Spleen (tissue), 11 donors: Measurements from ENCODE around the gene CLEC6A. TPM values are rescaled to one million over a fixed set of nuclear protein-coding genes. Genes with fewer than 3 reads are reported as not detected.

Experiments
- DNase-seq: peaks from one replicate; pipeline ENCODE4 v3.0.0-alpha.2; 2020
- H3K27ac ChIP-seq, 8 donors: fragments of 200-600 bp; sonication (generic) in 7 of 8; 1 replicate in 4 of 8; 2 replicates in 4 of 8; pipeline versions ENCODE4 v1.5.0 to v1.8.0; 2016 to 2021; ENCODE audit warnings: inconsistent platforms in 4 of 8, mild to moderate bottlenecking in 4 of 8, moderate library complexity in 1 of 8
- H3K27me3 ChIP-seq, 7 donors: fragments of 200-600 bp; sonication (generic) in 6 of 7; replicated peaks in 1 of 7; 1 replicate in 4 of 7; 2 replicates in 3 of 7; pipeline versions ENCODE4 v1.5.0 to v1.8.0; 2016 to 2021; ENCODE audit warnings: inconsistent platforms in 3 of 7, mild to moderate bottlenecking in 1 of 7
- H3K36me3 ChIP-seq, 6 donors: fragments of 200-600 bp; sonication (generic) in 5 of 6; 1 replicate in 4 of 6; 2 replicates in 2 of 6; pipeline versions ENCODE4 v1.5.0 to v1.8.0; 2016 to 2021; ENCODE audit warnings: inconsistent platforms in 2 of 6
- H3K4me1 ChIP-seq, 6 donors: fragments of 200-600 bp; sonication (generic) in 5 of 6; 1 replicate in 3 of 6; 2 replicates in 3 of 6; pipeline versions ENCODE4 v1.5.0 to v1.8.0; 2016 to 2021; ENCODE audit warnings: inconsistent platforms in 3 of 6
- H3K4me3 ChIP-seq, 8 donors: fragments of 200-600 bp; sonication (generic) in 7 of 8; 1 replicate in 4 of 8; 2 replicates in 4 of 8; pipeline versions ENCODE4 v1.5.0 to v1.8.0; 2016 to 2021; ENCODE audit warnings: inconsistent platforms in 4 of 8, mild to moderate bottlenecking in 4 of 8, moderate library complexity in 2 of 8
- H3K9me3 ChIP-seq, 8 donors: fragments of 200-600 bp; sonication (generic) in 7 of 8; 1 replicate in 4 of 8; 2 replicates in 4 of 8; pipeline versions ENCODE4 v1.5.0 to v1.8.0; 2016 to 2021; ENCODE audit warnings: inconsistent platforms in 4 of 8
- POLR2A ChIP-seq, 3 donors: fragments of 450-650 bp; IDR thresholded peaks; one replicate each; pipeline ENCODE4 v1.5.1; 2017; ENCODE audit warnings: antibody characterized with exemption in 3 of 3, mild to moderate bottlenecking in 1 of 3
- POLR2AphosphoS5 ChIP-seq, 3 donors: sonication (generic); formaldehyde crosslinking; IDR thresholded peaks; one replicate each; pipeline ENCODE4 v1.5.1; 2017; ENCODE audit warnings: antibody characterized with exemption in 3 of 3
- WGBS, 5 donors: extraction: QIAGEN DNeasy Blood & Tissue Kit in 3 of 5; methylation state at CpG; one replicate each; pipeline versions ENCODE4 v1.1.5 to v1.1.7; 2013 to 2018; 5-methylcytosine and 5-hydroxymethylcytosine counted together
- intact Hi-C: fragments of 100-400 bp; cut with DNase I; formaldehyde crosslinking; loops from one replicate; pipeline ENCODE4 v1.15.0; 2023; ENCODE audit warnings: low total_unique reads
- polyA plus RNA-seq, 3 donors: library from polyadenylated mRNA; stranded (reverse); fragments of 200-250 nt; gene quantifications; one replicate each; pipeline ENCODE4 v1.2.1, GENCODE V29; 2013
- total RNA-seq, 7 donors: library from RNA; depleted of rRNA in 3 of 7; stranded (reverse); fragments of >200 nt in 3 of 7; fragmentation: NEBNext Ultra II Directional in 4 of 7; extraction: Animal tissue kit (Norgen Biotek cat#: 25700) in 4 of 7; gene quantifications; one replicate each; pipeline versions ENCODE4 v1.1.0 to v1.2.1, GENCODE V29; 2016 to 2021
- TF ChIP-seq, protein P1 (sequence below), 11 experiments: fragments of 200-600 bp in 7 of 11; fragments of 450-650 bp in 4 of 11; sonication (generic) in 4 of 11; IDR thresholded peaks in 8 of 11; conservative IDR thresholded peaks in 3 of 11; 1 replicate in 7 of 11; 2 replicates in 4 of 11; pipeline versions ENCODE4 v1.4.0 to v1.8.0; 2016 to 2021; ENCODE audit warnings: antibody characterized with exemption in 11 of 11, inconsistent platforms in 4 of 11, mild to moderate bottlenecking in 1 of 11
- donor health status: healthy with polysubstance abuse.
- donor health status: DM: no; HTN: no; CAD: no; lungs with moderate emphysema.
- donor health status: DM: no; HTN: no; CAD: no.
- donor health status: Bipolar disorder and iron deficiency.
- donor health status: healthy.
- donor health status: DM: no; HTN: no; CAD: no.
- donor health status: DM: yes; HTN: yes; CAD: no.

Gene CLEC6A
- total and polyA plus RNA-seq, 10 donors, result 0.05 to 0.77 (median 0.20) TPM; not detected in 5

DNA sequence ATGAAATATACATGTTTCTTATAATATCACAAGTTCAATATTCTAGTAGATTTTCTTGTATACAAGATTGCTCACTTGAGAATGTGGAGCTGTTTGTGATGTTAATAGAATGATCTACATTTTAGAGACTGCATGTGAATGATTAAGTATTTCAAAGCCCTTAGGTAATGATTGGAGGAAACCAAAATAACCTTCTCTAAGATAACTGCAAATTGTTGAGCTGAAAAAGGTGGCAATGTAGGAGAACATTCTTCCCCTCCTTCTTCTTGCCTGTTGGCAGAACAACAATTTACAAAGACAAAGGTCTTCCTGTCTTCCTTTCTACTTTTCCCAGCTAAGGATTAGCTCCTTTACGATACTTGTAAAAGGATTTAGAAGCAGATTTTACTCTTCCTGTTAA lies 2.0 kb upstream of the CLEC6A start:
- WGBS, 5 donors, result 52 to 77% (median 63%) methylated on average over 1 of the region's 1 CpG
- peaks cover 0 to 18% (median 2%) of the 10 kb centered on the region in 6 donors for H3K4me1 ChIP-seq
- no peaks in the 10 kb centered on the region for H3K9me3 ChIP-seq
- TF ChIP-seq POLR2A (IDR thresholded peaks at IDR 0.05), result no peak
- no peak for TF ChIP-seq POLR2AphosphoS5 (IDR thresholded peaks at IDR 0.05)
- TF ChIP-seq, protein P1, sequence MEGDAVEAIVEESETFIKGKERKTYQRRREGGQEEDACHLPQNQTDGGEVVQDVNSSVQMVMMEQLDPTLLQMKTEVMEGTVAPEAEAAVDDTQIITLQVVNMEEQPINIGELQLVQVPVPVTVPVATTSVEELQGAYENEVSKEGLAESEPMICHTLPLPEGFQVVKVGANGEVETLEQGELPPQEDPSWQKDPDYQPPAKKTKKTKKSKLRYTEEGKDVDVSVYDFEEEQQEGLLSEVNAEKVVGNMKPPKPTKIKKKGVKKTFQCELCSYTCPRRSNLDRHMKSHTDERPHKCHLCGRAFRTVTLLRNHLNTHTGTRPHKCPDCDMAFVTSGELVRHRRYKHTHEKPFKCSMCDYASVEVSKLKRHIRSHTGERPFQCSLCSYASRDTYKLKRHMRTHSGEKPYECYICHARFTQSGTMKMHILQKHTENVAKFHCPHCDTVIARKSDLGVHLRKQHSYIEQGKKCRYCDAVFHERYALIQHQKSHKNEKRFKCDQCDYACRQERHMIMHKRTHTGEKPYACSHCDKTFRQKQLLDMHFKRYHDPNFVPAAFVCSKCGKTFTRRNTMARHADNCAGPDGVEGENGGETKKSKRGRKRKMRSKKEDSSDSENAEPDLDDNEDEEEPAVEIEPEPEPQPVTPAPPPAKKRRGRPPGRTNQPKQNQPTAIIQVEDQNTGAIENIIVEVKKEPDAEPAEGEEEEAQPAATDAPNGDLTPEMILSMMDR (IDR thresholded peaks at IDR 0.05 in 8 of 11, conservative IDR thresholded peaks at IDR 0.05 in 3 of 11), result no peak
- H3K36me3 ChIP-seq, result no peaks in the 10 kb centered on the region
- H3K4me3 ChIP-seq, result no peak overlapping the region
- H3K27ac ChIP-seq, result peak overlapping the region in 6 of 8 donors; percentile 26 to 86 (median 76)
- peaks cover 0 to 9% (median 0%) of the 10 kb centered on the region in 7 donors for H3K27me3 ChIP-seq
- intact Hi-C loops, result no loop called here
- no peak for DNase-seq

DNA sequence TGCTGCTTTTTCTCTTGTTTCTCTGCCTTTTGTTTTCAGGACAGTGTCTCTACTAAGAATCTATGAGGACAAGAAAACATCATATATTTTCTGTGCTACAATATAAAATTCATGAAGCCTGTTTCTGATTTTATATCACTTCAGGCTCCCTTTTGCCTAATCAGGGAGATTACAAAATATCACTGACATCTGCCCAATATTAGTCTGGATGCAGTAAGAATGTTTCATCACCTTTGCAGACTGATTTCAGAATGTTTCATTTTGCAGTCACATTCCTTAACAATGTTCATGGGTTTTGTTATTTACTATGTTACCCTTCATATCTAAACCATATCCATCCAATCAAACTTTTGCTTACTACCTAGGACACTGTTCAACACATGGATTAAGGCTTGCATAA lies 491 bp upstream of the CLEC6A start:
- Histone ChIP-seq H3K4me3 (no peak overlapping the region), H3K27me3 (peaks cover 0 to 19% (median 0%) of the 10 kb centered on the region in 7 donors), H3K27ac (peak overlapping the region in 5 of 8 donors; percentile 6 to 86 (median 61)), H3K4me1 (peaks cover 0 to 18% (median 2%) of the 10 kb centered on the region in 6 donors), H3K36me3 (no peaks in the 10 kb centered on the region), H3K9me3 (no peaks in the 10 kb centered on the region)
- intact Hi-C loops, result no loop called here
- TF ChIP-seq, protein P1 (IDR thresholded peaks at IDR 0.05 in 8 of 11, conservative IDR thresholded peaks at IDR 0.05 in 3 of 11), result no peak
- TF ChIP-seq POLR2AphosphoS5 (IDR thresholded peaks at IDR 0.05) (no peak), POLR2A (IDR thresholded peaks at IDR 0.05) (no peak)
- DNase-seq, result no peak

DNA sequence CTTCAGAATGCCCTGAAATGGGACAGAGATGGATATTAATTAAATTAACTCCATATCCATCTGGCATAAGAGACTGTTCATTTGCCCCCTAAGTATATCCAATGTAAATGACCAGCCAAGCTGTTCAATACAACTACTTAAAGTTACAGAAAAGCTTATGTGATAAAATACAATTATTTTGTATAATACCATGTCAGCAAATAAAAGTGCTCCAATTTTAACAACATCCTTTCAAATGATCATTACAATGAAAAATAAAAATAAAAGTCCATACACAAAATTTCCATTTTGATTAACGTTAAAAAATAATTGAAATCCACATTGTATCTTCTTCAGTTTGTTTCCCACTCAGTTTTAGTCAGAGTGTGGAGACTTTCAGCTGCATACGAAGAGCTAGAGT lies 5.7 kb downstream of the CLEC6A start:
- DNase-seq, result no peak
- no peak overlapping the region for H3K27ac ChIP-seq
- TF ChIP-seq, protein P1 (IDR thresholded peaks at IDR 0.05 in 8 of 11, conservative IDR thresholded peaks at IDR 0.05 in 3 of 11), result no peak
- TF ChIP-seq POLR2A (IDR thresholded peaks at IDR 0.05) (no peak), POLR2AphosphoS5 (IDR thresholded peaks at IDR 0.05) (no peak)
- WGBS, 5 donors, result 73 to 94% (median 87%) methylated on average over 2 of the region's 2 CpGs
- intact Hi-C loops, result no loop called here
- H3K9me3 ChIP-seq, result no peaks in the 10 kb centered on the region
- H3K36me3 ChIP-seq, result no peaks in the 10 kb centered on the region
- peaks cover 0 to 6% (median 0%) of the 10 kb centered on the region in 6 donors for H3K4me1 ChIP-seq
- peaks cover 0 to 13% (median 0%) of the 10 kb centered on the region in 7 donors for H3K27me3 ChIP-seq
- no peak overlapping the region for H3K4me3 ChIP-seq

DNA sequence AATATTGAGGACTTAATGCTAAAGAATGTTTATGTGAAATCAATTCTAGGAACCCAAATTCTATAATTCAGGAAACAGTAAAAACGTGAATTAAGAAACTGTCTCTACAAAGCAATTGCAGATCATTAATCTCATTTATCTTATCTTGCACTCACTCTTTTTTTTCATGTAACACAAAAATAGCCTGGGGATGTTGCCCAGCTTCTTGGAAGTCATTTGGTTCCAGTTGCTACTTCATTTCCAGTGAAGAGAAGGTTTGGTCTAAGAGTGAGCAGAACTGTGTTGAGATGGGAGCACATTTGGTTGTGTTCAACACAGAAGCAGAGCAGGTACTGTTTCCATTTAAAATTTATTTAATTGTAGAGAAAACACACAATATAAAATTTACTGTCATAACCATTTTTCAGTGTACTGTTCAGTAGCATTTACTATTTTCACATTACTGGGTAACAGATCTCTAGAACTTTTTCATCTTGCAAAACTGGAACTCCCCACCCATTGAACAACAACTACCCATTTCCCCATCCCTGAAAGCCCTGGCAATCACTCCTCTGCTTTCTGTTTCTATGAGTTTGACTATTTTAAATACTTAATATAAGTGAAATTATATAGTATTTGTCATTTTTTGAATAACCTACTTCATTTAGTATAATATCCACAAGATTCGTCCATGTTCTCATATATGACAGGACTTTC lies 9.7 kb downstream of the CLEC6A start:
- Histone ChIP-seq H3K9me3 (peaks cover 0 to 17% (median 7%) of the 10 kb centered on the region in 8 donors), H3K27ac (peak overlapping the region in 6 of 8 donors; percentile 41 to 82 (median 60)), H3K4me1 (peaks cover 0 to 6% (median 0%) of the 10 kb centered on the region in 6 donors), H3K36me3 (no peaks in the 10 kb centered on the region), H3K27me3 (peaks cover 0 to 15% (median 0%) of the 10 kb centered on the region in 7 donors), H3K4me3 (no peak overlapping the region)
- intact Hi-C loops, result no loop called here
- WGBS, 5 donors, result 0% methylated on average over 2 of the region's 2 CpGs
- DNase-seq, result no peak
- TF ChIP-seq POLR2A (IDR thresholded peaks at IDR 0.05) (no peak), POLR2AphosphoS5 (IDR thresholded peaks at IDR 0.05) (no peak)
- TF ChIP-seq, protein P1 (IDR thresholded peaks at IDR 0.05 in 8 of 11, conservative IDR thresholded peaks at IDR 0.05 in 3 of 11), result no peak
